ENCODE results near the gene CCM2.

CCM2 gene

DNA sequence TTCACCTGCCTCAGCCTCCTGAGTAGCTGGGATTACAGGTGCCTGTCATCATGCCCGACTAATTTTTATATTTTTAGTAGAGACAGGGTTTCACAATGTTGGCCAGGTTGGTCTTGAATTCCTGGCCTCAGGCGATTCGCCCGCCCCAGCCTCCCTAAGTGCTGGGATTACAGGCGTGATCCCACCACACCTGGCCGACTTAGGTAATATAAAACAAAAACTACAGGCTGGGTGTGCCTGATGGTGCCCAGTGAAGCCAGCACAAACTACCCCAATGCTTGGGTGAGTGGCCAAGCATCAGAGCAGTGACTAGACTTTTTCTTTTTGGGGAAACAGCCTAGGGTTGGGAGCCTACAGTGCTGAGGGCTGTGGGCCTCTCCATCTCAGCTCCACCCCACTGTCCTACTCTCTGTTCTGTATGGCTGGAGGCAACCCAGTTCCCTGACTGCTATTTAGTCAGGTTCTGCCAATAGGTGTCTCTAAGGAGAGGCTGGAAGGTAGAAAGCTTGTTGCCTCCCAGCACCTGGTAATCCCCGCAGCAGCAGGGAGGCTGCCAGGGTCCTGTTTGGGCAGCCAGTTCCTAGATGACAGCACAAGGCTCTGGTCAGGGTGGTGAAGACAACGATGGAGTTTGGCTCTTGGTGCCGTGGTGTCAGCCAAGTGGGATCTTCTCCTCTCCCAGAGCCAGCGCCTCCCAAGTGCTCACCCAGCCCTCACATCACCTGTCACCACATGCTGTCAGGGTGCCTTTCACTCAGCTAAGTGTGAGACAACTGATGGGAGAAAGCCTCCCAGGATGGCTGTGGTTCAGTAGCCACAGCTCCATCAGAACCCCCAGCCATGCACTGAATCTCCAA lies 99.2 kb downstream of the CCM2 start:
- Histone ChIP-seq H3K36me3 (peaks cover 59 to 74% (median 64%) of the 10 kb centered on the region in 11 experiments), H3K4me1 (no peaks in the 10 kb centered on the region), H4K20me1 (peaks cover 42 to 75% (median 61%) of the 10 kb centered on the region in 11 experiments; a peak in 21 of 22 replicates), H3K27me3 (no peaks in the 10 kb centered on the region), H3K27ac (no peak overlapping the region), H3K9me3 (replicated peaks in 1 of 11) (peaks cover 0 to 5% (median 3%) of the 10 kb centered on the region in 11 experiments; a peak in 3 of 22 replicates), H3K9ac (no peak overlapping the region), H3K4me3 (no peak overlapping the region), H3K4me2 (no peak overlapping the region)
- no peak for TF ChIP-seq Cebpa-rat (IDR thresholded peaks at IDR 0.05)

DNA sequence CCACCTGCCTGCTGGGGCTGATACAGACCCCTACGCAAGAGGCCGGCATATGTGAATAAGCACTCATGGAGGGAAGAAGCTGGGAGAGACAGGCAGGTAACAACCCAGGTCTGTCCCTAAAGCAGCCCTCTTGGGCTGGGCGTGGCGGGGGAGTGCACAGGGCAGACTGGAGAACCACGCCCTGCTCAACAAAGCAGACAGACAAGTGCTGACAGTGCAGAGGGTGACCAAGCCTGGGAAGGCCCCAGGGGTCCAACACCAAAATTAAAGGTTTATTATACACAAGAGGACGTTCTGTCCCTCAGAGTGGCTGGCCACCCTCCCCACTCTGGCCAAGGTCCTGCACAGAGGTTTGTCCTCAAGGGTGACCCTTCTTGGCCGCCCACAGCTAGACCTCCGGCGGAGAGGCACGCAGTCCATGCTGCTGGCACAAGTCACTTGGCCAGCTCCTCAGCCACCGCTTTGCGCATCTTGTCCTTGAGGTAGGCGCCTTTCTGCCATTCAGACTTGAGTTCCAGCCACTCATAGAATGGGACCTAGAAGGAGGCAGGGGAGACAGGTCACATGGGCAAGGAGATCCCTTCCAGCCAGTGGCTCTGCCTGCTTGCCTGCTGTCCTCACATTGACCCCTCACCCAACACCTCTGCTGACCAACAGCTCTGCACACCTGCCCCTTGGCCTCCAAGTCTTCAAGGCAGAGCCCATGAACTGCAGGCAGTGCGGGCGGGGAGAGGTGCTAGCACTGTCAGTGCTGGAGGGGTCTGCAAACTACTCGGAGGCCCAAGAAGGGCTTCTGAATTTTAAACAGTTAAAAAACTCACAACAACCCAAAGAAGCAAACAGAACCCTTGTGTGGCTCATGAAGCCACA lies 100.1 kb downstream of the CCM2 start:
- Histone ChIP-seq H3K36me3 (peaks cover 68 to 83% (median 73%) of the 10 kb centered on the region in 11 experiments), H3K27me3 (no peaks in the 10 kb centered on the region), H3K27ac (no peak overlapping the region), H3K4me3 (no peak overlapping the region), H3K9me3 (replicated peaks in 1 of 11) (no peaks in the 10 kb centered on the region), H3K4me1 (no peaks in the 10 kb centered on the region), H3K9ac (no peak overlapping the region), H3K4me2 (no peak overlapping the region), H4K20me1 (peaks cover 51 to 84% (median 70%) of the 10 kb centered on the region in 11 experiments; a peak in 21 of 22 replicates)
- no peak for TF ChIP-seq Cebpa-rat (IDR thresholded peaks at IDR 0.05)

DNA sequence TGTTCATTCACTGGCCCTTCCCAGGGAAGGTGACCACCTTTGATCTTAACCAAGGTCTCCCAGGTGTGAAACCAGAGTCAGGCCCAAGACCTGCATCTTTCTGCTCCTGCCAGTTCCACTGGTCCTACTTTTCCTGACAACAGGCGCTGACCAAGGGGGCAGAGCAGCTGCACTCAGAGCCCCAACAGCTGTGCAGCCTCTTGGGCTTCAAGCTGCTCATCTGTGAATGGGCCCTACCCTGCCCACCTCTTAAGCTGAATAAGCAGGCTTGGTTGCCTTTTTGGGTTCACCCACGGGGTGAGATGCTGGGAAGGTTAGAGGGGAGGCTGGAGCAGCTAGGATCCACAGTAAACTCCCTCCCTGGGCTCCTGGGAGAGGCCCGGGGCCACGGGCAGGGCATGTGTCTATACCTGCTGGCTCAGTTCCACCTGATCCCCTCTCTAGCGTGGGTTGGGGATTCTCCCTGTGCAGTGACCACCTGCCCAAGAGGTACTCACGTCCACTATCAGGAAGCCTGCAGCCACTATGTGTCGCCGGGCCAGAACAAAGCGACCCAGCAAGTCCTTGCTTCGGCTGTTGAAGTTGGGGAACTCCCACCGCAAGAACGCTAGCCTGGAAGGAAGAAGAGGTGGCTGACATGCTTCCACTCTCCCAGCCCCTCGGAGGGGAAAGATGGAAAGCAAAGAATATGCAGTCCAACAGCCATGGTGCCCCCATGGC lies 100.9 kb downstream of the CCM2 start:
- H3K4me3 ChIP-seq: no peak overlapping the region
- H3K4me2 ChIP-seq: no peak overlapping the region
- H3K9me3 ChIP-seq (replicated peaks in 1 of 11): no peaks in the 10 kb centered on the region
- 0 out of 20 replicates have a peak, but pooled peaks cover 0 to under 1% (median 0%) of the 10 kb centered on the region in 10 experiments for H3K4me1 ChIP-seq
- peaks cover 59 to 92% (median 78%) of the 10 kb centered on the region in 11 experiments for H4K20me1 ChIP-seq
- peaks cover 76 to 91% (median 81%) of the 10 kb centered on the region in 11 experiments for H3K36me3 ChIP-seq
- no peak for TF ChIP-seq Cebpa-rat (IDR thresholded peaks at IDR 0.05)
- no peak overlapping the region for H3K9ac ChIP-seq
- H3K27ac ChIP-seq: no peak overlapping the region
- no peaks in the 10 kb centered on the region for H3K27me3 ChIP-seq

DNA sequence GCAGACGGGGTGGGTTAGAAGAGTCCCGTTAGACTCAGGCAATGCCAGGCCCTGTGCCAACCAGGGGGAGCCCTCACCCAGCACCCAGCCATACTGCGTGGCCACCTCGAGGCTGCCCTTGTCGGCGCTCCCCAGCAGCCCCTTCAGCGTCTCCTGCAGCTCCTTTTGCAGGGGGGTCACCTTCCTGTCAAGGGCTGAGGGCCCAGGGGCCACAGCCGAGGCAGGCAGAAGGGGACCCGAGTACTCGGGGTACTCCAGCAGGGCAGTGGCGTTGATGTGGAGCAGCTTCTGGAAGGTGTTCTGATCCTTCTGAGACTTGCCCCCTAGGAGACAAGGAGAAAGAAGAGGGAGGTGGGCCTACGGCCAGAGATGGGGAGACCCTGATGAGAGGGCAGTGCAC lies 101.7 kb downstream of the CCM2 start:
- Histone ChIP-seq H3K27me3 (no peaks in the 10 kb centered on the region), H3K9ac (no peak overlapping the region), H3K27ac (no peak overlapping the region), H3K4me2 (no peak overlapping the region), H3K4me1 (peaks cover 0 to 7% (median under 1%) of the 10 kb centered on the region in 10 experiments; a peak in 7 of 20 replicates), H4K20me1 (peaks cover 67 to 99% (median 86%) of the 10 kb centered on the region in 11 experiments), H3K9me3 (replicated peaks in 1 of 11) (no peaks in the 10 kb centered on the region), H3K4me3 (no peak overlapping the region), H3K36me3 (peaks cover 84 to 100% (median 89%) of the 10 kb centered on the region in 11 experiments)
- TF ChIP-seq Cebpa-rat (IDR thresholded peaks at IDR 0.05): no peak

DNA sequence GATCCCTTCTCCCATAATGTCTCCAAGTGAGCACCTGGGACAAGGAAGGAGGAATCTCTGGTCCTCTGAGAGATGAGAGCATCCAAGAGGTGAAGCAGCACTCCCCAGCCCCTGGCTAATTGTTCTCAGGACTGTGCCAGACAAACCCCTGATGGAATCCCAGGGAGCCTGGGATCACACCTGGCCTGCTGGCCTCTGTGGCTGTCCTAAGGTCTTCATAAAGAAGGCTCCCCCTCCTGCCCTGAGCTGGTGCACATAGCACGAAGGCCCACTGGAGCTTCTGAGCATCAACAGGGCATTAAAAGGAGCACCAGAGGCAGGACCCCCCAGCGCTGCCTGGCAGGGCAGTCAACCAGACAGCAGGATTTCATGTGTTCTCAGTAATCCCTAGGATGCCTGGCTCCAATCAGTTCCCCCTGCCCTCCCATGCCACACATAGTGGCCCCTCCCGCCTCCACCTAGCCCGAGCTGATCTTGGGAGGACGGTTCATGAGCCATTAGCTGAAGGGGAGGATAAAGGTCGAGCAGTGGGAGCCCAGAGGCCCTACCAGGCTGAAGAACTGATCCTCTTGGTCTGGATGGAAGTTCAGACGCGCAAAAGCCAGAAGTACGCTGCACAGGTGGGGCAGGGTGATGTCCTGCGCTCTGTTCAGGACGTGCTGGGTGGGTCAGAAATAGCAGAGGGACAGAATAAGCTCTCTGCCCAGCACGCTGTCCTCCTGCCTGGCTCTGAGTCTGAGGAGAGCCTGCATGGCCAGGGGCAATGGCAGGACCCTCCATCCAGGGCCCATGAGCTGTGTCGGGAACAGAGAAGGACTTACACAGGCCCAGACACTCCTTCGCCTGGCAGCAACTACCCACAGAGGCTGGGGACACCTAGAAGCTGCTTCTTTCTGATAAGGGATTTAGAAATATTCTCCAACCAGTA lies 103.0 kb downstream of the CCM2 start:
- no peak overlapping the region for H3K27ac ChIP-seq
- peaks cover 97 to 100% (median 100%) of the 10 kb centered on the region in 11 experiments for H3K36me3 ChIP-seq
- H3K4me1 ChIP-seq: peaks cover 3 to 20% (median 13%) of the 10 kb centered on the region in 10 experiments
- H3K9me3 ChIP-seq (replicated peaks in 1 of 11): no peaks in the 10 kb centered on the region
- TF ChIP-seq Cebpa-rat (IDR thresholded peaks at IDR 0.05): no peak
- no peak overlapping the region for H3K4me2 ChIP-seq
- H3K27me3 ChIP-seq: no peaks in the 10 kb centered on the region
- H3K9ac ChIP-seq: no peak overlapping the region; a peak in 1 of 22 replicates
- peaks cover 80 to 100% (median 96%) of the 10 kb centered on the region in 11 experiments for H4K20me1 ChIP-seq
- H3K4me3 ChIP-seq: no peak overlapping the region

DNA sequence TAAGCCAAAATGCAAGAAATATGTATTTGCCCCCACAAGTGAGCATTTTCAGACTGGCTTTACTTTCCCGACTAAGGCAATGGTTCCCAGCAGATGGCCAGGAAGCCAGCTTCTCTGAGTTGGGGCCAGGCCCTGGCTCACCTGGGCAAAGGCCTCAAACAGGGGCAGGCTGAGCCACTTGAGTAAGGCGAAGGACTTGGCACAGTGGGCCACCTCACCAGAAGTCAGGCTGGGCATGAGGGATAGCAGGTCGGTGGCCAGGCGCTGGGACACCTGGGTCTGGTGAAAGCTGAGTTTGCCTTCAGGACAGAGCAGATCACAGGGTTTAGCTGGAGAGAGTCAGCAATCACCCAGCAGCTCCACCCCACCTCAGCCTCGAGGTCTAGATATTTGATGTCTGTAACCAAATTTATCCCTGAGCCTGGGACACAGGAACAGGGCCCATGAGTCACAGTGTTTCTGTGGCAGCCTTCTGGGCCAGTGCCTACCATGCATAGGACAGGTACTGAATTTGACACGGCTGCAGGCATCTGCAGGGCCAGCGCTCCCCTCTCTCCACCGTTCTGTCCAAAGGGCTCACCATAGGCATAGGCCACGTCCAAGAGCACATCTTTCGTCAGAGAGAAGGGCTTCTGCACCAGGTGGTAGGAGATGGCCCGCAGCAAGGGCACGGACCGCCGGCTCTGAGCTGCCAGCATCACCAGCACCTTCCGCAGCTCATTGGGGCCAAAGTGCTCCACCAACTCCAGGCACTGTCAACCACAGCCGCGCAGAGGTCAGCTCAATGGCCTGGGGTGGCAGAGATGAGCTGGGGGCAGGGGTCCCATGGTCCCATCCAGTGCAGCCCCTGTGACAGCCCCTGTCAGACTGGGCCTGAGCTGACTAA lies 104.2 kb downstream of the CCM2 start:
- H3K27ac ChIP-seq: no peak overlapping the region
- TF ChIP-seq Cebpa-rat (IDR thresholded peaks at IDR 0.05): no peak
- peaks cover 100% of the 10 kb centered on the region in 11 experiments for H3K36me3 ChIP-seq
- peak overlapping the region in 1 of 11 experiments; percentile 17; a peak in 2 of 22 replicates for H3K9ac ChIP-seq
- H4K20me1 ChIP-seq: peaks cover 91 to 100% (median 100%) of the 10 kb centered on the region in 11 experiments
- no peak overlapping the region for H3K4me3 ChIP-seq
- H3K27me3 ChIP-seq: no peaks in the 10 kb centered on the region
- no peaks in the 10 kb centered on the region for H3K9me3 ChIP-seq (replicated peaks in 1 of 11)
- H3K4me1 ChIP-seq: peaks cover 14 to 32% (median 24%) of the 10 kb centered on the region in 10 experiments
- no peak overlapping the region for H3K4me2 ChIP-seq

DNA sequence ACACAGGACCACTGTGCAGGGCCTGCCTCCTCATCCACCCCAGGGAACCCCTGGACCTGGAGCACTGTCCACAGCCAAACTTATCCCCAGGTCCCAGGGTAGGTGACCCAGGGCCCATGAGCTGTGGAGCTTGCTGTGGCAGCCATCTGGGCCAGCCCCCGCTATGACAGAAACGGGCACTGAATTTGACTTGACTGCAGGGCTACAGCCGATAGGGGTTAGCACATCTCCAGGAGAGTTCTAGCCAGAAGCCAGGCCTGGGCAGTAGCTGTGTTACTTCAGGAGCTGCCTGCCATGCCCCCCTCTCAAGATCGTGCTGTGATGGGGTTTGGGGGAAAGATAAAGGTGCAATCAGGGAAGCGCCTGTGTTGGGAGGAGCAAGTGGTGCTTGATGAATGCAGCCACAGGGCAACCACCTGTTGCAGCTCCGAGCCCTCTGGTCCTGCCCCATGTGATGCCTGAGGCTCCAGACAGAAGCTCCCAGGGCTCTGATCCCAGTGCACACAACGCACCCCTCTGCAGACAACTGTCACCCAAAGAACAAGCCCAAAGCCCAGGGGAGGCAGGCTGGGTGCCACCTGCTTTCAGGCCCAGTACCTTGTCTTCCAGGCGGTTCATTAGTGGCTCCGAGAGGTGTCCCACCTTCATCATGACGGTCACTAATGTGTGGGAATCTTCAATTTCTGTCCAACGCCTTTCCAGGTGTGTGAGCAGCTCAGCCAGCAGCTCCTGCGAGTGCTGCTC lies 105.0 kb downstream of the CCM2 start:
- H3K4me2 ChIP-seq: no peak overlapping the region
- no peak overlapping the region for H3K27ac ChIP-seq
- H3K4me1 ChIP-seq: peaks cover 22 to 40% (median 32%) of the 10 kb centered on the region in 10 experiments
- no peak for TF ChIP-seq Cebpa-rat (IDR thresholded peaks at IDR 0.05)
- no peak overlapping the region for H3K4me3 ChIP-seq
- H3K9me3 ChIP-seq (replicated peaks in 1 of 11): no peaks in the 10 kb centered on the region
- no peaks in the 10 kb centered on the region for H3K27me3 ChIP-seq
- H4K20me1 ChIP-seq: peaks cover 90 to 100% (median 97%) of the 10 kb centered on the region in 11 experiments
- peak overlapping the region in 2 of 11 experiments; percentile 0 to 16; a peak in 1 of 22 replicates for H3K9ac ChIP-seq
- peaks cover 93 to 100% (median 99%) of the 10 kb centered on the region in 11 experiments for H3K36me3 ChIP-seq

All from BLaER1 treated with 17β-estradiol and CSF1 and Interleukin-3, amounts not matched to agents 10 nM and 100 nM (cell line).